ENCODE results near the gene CDC34.

CDC34 gene

GRCh38 chr19:588093-588740, 56.7 kb downstream of the CDC34 start:
- TF ChIP-seq CTCF (IDR thresholded peaks at IDR 0.05; ENCODE audit: insufficient read depth, low read length, poor library complexity, severe bottlenecking) (no peak), EZH2phosphoT487 (conservative IDR thresholded peaks at IDR 0.05; ENCODE audit: low read length) (no peak)
- Histone ChIP-seq H3K27me3 (ENCODE audit: low read length) (no peaks in the 10 kb centered on the region), H3K4me2 (ENCODE audit: low read depth, low read length, poor library complexity, severe bottlenecking) (no peak overlapping the region), H3F3A (ENCODE audit: insufficient read depth) (no peaks in the 10 kb centered on the region), H3K9me2 (replicated peaks; ENCODE audit: insufficient read depth, low read length) (no peaks in the 10 kb centered on the region), H3K9ac (ENCODE audit: low read length) (no peak overlapping the region), H3K36me3 (ENCODE audit: low read length) (no peaks in the 10 kb centered on the region), H3K9me3 (ENCODE audit: insufficient read depth, low read length) (no peaks in the 10 kb centered on the region), H2AFZ (ENCODE audit: low read depth, low read length, severe bottlenecking) (no peak overlapping the region), H4K20me1 (ENCODE audit: low read depth, low read length) (no peaks in the 10 kb centered on the region; the same call in 1 of the 2 replicates), H3K79me2 (ENCODE audit: insufficient read depth, low read length) (no peaks in the 10 kb centered on the region), H3K4me3 (ENCODE audit: insufficient read depth, low read length, poor library complexity, severe bottlenecking) (no peak overlapping the region), H3K27ac (ENCODE audit: low read depth, low read length) (no peak overlapping the region)

- Histone ChIP-seq H3K36me3 (ENCODE audit: low read length) (no peaks in the 10 kb centered on the region), H3K27me3 (ENCODE audit: low read length) (no peaks in the 10 kb centered on the region), H3K4me2 (ENCODE audit: low read depth, low read length, poor library complexity, severe bottlenecking) (no peak overlapping the region), H3K9me2 (replicated peaks; ENCODE audit: insufficient read depth, low read length) (no peaks in the 10 kb centered on the region), H3K4me3 (ENCODE audit: insufficient read depth, low read length, poor library complexity, severe bottlenecking) (no peak overlapping the region), H4K20me1 (ENCODE audit: low read depth, low read length) (no peaks in the 10 kb centered on the region; the same call in 1 of the 2 replicates), H3K9ac (ENCODE audit: low read length) (no peak overlapping the region), H3K9me3 (ENCODE audit: insufficient read depth, low read length) (no peaks in the 10 kb centered on the region), H3K27ac (ENCODE audit: low read depth, low read length) (no peak overlapping the region), H3K79me2 (ENCODE audit: insufficient read depth, low read length) (no peaks in the 10 kb centered on the region), H3F3A (ENCODE audit: insufficient read depth) (no peaks in the 10 kb centered on the region), H2AFZ (ENCODE audit: low read depth, low read length, severe bottlenecking) (no peak overlapping the region)
- TF ChIP-seq EZH2phosphoT487 (conservative IDR thresholded peaks at IDR 0.05; ENCODE audit: low read length) (no peak), CTCF (IDR thresholded peaks at IDR 0.05; ENCODE audit: insufficient read depth, low read length, poor library complexity, severe bottlenecking) (no peak)
Measured at GRCh38 chr19:588741-589692, 57.5 kb downstream of the CDC34 start.

DNA sequence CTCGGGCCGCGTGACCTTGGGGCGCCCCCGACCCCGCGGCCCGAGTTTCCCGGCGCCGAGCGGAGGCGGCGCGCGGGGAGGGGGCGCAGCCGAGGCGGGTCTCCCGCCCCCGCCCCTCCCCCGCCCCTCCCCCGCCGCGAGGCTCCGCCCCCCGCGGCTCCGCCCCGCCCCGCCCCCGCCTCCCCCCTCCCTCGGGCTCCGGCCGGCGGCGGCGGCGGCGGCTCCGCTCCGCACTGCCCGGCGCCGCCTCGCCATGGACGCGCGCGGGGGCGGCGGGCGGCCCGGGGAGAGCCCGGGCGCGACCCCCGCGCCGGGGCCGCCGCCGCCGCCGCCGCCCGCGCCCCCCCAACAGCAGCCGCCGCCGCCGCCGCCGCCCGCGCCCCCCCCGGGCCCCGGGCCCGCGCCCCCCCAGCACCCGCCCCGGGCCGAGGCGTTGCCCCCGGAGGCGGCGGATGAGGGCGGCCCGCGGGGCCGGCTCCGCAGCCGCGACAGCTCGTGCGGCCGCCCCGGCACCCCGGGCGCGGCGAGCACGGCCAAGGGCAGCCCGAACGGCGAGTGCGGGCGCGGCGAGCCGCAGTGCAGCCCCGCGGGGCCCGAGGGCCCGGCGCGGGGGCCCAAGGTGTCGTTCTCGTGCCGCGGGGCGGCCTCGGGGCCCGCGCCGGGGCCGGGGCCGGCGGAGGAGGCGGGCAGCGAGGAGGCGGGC, 58.3 kb downstream of the CDC34 start, which contains the start of gene HCN2:
TSS of gene HCN2 (plus strand) at position 189 of the 703 bp plus-strand sequence. CDS start at position 254, 65 bp downstream.
- Histone ChIP-seq H3K9ac (ENCODE audit: low read length) (no peak within 1 kb of the TSS), H2AFZ (ENCODE audit: low read depth, low read length, severe bottlenecking) (no peak within 1 kb of the TSS), H3K27me3 (ENCODE audit: low read length) (no peaks in the 10 kb centered on the region), H3K27ac (ENCODE audit: low read depth, low read length) (no peak within 1 kb of the TSS), H4K20me1 (ENCODE audit: low read depth, low read length) (no peaks in the 10 kb centered on the region), H3K9me2 (replicated peaks; ENCODE audit: insufficient read depth, low read length) (no peaks in the 10 kb centered on the region), H3F3A (ENCODE audit: insufficient read depth) (no peaks in the 10 kb centered on the region), H3K36me3 (ENCODE audit: low read length) (no peaks in the 10 kb centered on the region), H3K4me2 (ENCODE audit: low read depth, low read length, poor library complexity, severe bottlenecking) (no peak within 1 kb of the TSS), H3K79me2 (ENCODE audit: insufficient read depth, low read length) (no peaks in the 10 kb centered on the region), H3K9me3 (ENCODE audit: insufficient read depth, low read length) (no peaks in the 10 kb centered on the region), H3K4me3 (ENCODE audit: insufficient read depth, low read length, poor library complexity, severe bottlenecking) (no peak within 1 kb of the TSS)
- no peak for TF ChIP-seq CTCF (IDR thresholded peaks at IDR 0.05; ENCODE audit: insufficient read depth, low read length, poor library complexity, severe bottlenecking)
